ENCODE measurements around the gene NPHP4.

The NPHP4 gene

DNA sequence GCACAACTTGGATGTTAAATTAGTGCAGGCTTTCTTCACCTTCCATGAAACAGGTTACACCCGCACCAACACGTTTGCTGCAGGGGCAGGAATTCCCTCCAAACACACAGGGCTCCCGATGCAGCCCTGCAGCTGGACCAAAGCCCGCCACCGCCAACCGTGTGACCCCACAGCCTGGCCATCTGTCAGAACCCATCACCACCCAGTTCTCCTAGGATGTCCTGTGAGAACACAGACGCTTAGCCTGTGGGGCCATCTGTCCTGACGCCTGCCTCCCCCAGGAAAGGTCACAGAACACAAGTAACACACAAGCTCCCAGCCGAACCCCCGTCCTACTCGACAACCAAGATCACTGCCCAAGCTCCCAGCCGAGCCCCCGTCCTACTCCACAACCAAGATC, 108.1 kb downstream of the NPHP4 start:
- in situ Hi-C loops (cut with MboI; ENCODE audit: low sequenced_read_pairs): no loop called here

DNA sequence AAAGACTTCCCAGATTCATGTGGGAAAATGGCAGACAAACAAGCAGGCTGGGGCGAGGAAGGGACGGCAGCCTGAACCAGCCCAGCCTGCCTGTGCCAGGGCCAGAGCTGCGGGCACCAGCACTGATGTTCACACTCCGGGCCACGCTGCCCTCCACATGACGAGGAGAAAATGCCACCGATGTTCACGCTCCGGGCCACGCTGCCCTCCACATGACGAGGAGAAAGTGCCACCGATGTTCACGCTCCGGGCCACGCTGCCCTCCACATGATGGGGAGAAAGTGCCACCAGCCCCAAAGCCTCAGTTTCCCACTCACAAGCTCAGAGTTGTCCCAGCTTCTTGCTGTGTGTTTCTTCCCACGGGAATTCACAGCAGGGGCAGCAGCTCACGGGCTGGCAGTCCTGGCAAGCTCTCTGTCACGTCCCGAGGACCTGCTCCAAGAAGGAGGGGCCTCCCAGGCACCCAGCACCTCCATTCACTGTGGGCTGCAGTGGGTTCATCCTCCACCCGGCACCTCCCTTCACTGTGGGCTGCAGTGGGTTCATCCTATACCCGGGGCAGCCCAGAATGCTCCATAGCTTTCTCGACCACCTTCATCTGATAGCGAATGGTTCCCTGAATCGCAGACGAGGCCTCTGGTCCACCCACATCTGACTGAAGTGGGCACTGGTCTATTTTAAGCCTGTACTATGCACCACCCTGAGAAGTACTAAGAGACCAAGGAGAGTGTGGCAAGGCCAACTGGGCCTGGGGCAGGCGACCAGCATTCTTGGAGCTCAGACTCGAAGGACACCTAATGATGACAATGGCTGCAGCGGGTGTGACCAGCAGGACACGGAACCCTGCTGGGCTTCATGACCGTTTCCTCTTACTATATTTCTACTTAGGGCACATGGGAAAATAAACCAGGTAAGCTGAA, 108.8 kb downstream of the NPHP4 start:
- in situ Hi-C loops (cut with MboI; ENCODE audit: low sequenced_read_pairs): no loop called here

GRCh38 chr1:5882367-5883128, 109.7 kb downstream of the NPHP4 start:
- in situ Hi-C loops (cut with MboI; ENCODE audit: low sequenced_read_pairs): no loop called here

- in situ Hi-C loops (cut with MboI; ENCODE audit: low sequenced_read_pairs): no loop called here
Measured at GRCh38 chr1:5881526-5882222, 110.6 kb downstream of the NPHP4 start.

- in situ Hi-C loops (cut with MboI; ENCODE audit: low sequenced_read_pairs): no loop called here
Measured at GRCh38 chr1:5880630-5881405, 111.4 kb downstream of the NPHP4 start.

GRCh38 chr1:5879421-5879820, 112.8 kb downstream of the NPHP4 start:
- in situ Hi-C loops (cut with MboI; ENCODE audit: low sequenced_read_pairs): no loop called here

GRCh38 chr1:5878971-5879370, 113.3 kb downstream of the NPHP4 start:
- in situ Hi-C loops (cut with MboI; ENCODE audit: low sequenced_read_pairs): no loop called here

DNA sequence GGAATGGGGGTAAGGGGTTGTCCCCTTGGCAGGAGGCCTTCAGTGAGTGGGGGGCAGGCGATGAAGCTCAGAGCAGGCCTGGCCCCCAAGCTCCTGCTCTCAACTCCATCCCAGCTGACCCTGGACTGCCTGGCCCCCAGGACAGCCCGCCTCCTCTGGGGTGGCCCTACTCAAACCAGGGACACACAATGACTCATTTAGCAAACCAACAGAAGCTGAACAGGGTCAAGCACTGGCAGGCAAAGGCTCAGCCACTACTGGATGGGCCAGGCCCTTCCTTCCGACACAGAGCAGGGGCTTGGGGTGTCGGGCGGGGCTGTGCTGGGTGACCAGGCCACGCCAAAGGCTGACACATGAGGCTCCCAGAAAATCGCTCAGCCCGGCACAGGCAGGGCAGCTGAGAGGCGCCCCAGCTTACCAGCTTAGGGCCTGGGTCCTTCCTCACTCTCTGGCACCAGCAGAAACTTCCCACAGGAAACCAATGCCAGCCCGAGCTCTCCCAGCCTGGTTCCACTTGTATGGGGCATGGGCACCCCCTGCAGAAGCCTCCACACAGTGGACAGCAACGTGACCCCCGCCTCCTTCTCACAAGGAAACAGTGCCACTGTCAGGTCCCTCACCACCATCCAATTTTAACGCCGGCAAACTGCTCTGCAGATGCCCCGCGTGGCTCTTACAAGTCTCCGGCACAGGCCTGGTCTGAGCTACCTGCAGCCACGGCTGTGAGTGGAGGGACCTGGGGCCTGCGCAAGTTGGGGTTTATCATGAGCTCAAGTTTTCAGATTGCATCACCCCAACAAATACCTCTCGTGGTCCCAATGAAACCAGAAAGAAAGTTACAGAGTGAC, 114.3 kb downstream of the NPHP4 start:
- in situ Hi-C loops (cut with MboI; ENCODE audit: low sequenced_read_pairs): no loop called here

- in situ Hi-C loops (cut with MboI; ENCODE audit: low sequenced_read_pairs): no loop called here
Measured at GRCh38 chr1:5877001-5877400, 115.2 kb downstream of the NPHP4 start.

- in situ Hi-C loops (cut with MboI; ENCODE audit: low sequenced_read_pairs): no loop called here
Measured at GRCh38 chr1:5876094-5876650, 116.1 kb downstream of the NPHP4 start.

GRCh38 chr1:5875345-5875910, 116.8 kb downstream of the NPHP4 start:
- in situ Hi-C loops (cut with MboI; ENCODE audit: low sequenced_read_pairs): no loop called here

DNA sequence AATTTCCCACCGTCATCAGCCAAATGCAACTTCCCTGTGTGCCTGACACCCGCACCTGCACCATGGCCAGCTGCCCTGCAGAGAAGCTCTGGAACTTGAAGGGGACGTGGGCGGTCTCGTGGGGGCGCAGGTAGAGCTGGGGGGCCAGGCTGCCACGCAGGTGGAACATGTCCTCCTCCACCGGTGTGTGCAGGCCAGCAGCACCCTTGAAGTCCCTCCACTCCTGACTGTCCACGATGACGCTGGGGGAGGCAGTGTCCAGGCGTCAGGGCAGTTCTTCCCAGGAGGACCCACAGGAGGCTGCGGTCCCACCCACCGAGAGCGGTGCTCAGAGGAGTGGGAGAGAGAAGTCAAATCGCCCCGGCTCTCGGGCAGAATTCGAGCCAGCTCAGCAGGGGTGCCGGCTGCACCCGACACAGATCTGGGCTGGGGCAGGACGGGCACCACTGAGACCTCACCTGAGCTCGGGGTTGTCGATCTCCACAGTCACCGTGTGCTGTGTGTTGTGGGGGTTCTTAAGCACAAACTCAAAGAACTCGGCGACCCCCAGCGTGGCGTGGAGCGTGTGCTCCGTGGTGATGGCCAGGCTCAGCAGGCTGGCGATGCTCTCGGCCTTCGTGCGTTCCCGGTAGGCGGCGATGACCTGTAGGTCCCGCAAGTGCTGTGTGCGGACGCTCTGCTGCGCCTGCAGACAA, 117.7 kb downstream of the NPHP4 start:
- in situ Hi-C loops (cut with MboI; ENCODE audit: low sequenced_read_pairs): no loop called here

DNA sequence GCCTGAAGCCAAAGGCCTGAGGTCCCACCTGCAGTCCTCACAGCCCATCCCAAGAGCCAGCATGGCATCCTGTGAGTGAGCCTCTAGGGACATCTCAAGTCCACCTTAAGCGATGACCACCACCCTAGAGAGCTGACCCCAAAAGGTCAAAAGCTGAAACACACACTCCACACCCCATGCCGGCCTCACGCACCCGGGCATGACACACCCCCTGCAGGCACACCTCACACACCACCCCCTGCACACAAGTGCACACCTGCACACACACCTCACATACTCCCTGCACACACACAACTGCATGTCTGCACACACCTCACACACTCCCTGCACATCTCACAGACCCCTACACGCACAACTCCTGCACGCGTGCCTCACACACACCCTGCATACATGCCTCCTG, 118.7 kb downstream of the NPHP4 start:
- in situ Hi-C loops (cut with MboI; ENCODE audit: low sequenced_read_pairs): no loop called here

- in situ Hi-C loops (cut with MboI; ENCODE audit: low sequenced_read_pairs): no loop called here
Measured at GRCh38 chr1:5872886-5873285, 119.3 kb downstream of the NPHP4 start.

GRCh38 chr1:5868931-5869500, 123.2 kb downstream of the NPHP4 start:
- in situ Hi-C loops (cut with MboI; ENCODE audit: low sequenced_read_pairs): no loop called here

DNA sequence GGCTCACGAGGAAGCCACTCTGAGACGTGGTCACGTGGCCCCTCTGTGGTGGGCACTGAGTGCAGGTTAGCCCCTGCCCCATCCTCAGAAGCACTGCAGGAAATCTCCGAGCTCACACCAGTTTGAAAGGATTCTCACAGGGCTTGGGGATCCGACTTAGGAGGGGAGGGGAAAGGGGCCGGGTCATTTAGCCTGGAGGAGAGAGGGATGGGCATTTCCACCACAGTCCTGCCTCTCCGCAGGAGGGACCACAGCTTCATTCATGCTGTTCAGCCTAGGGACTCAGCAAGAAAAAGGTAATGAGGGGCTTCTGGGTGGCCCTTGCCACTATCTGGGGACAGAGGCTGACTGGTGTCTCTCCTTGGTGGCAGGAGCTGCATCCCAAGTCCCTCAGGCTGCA, 126.5 kb downstream of the NPHP4 start:
- in situ Hi-C loops (cut with MboI; ENCODE audit: low sequenced_read_pairs): no loop called here

DNA sequence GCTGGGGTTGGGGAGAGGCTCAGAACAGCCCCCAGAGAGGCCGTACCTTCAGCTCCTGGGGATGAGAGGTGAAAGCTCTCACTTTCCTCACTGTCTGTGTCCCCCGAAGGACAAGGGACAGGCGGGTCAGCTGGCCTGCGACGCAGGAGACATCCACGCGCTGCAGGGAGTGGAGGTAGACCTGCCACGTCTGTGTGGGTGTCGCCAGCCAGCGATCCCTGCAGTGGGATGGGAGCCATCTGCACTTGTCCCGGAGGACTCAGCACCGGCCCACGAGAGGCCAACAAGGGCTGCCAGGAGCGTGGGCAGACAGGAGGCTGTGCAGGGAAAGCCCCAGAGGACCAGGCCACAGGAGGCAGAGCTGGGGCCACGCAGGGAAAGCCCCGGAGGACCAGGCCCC, 127.2 kb downstream of the NPHP4 start:
- in situ Hi-C loops (cut with MboI; ENCODE audit: low sequenced_read_pairs): no loop called here

- in situ Hi-C loops (cut with MboI; ENCODE audit: low sequenced_read_pairs): no loop called here
Measured at GRCh38 chr1:5864256-5864655, 128.0 kb downstream of the NPHP4 start.
